Fibroblast of pulmonary artery (primary cell): ENCODE measurements around the gene FLOT1.

Experiments
- DNase-seq: peaks from one replicate; pipeline ENCODE4 v3.0.0-alpha.2; 2010; ENCODE audit warnings: low read depth
- H3K4me3 ChIP-seq: replicated peaks from 2 replicates; pipeline ENCODE4 v1.5.1; 2011; ENCODE audit warnings: low read depth, mild to moderate bottlenecking, control low read depth, low read length, moderate library complexity
- CTCF ChIP-seq: IDR thresholded peaks from 2 replicates; pipeline ENCODE4 v1.5.1; 2011; ENCODE audit warnings: mild to moderate bottlenecking, control low read depth, low read length, inconsistent platforms; ENCODE audit errors: missing control alignments

FLOT1 gene

DNA sequence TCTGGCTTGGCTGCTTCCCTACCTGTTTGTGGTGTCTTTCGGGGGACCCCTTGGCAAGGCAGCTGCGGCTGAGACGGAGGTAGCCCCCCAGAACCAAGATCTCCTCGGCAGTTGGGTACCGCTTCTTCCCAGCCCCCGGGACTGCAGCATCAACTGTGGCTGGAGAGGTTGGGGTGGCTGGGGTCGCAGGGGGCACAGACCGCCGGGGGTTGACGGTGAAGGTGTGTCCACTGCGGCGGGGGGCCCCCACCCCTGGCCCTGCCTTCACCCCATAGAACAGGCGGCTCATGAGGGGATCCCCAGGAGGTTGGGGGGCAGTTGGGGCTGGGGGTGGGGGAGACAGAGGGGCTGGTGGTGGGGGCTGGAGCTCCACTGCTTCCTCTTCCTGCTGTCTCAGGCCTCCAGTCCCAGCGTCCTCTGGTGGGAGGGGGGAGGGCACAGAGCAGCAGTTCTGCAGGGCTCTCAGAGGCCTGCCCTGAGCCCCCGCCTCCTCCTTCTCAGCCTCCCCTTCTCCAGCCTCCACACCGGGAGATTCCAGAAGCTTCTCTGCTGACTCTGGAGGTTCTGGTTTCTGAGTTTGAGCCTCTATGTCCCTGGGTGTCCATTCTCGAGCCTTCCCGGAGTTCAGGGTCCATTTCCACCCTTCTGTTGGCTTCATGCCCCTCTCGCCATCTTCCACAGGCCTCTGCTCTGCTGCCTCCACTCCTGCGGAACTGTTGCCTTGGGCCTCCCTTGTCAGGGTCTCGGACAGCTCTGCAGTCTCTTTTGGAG, 57.9 kb downstream of the FLOT1 start:
- TF ChIP-seq CTCF = no peak

GRCh38 chr6:30683980-30684338, 58.5 kb downstream of the FLOT1 start:
- no peak for TF ChIP-seq CTCF
- DNase-seq = no peak

More for the DNA sequence above, 57.9 kb downstream of the FLOT1 start:
- peak; percentile 50 for DNase-seq
- peak overlapping the region; percentile 88 for H3K4me3 ChIP-seq

DNA sequence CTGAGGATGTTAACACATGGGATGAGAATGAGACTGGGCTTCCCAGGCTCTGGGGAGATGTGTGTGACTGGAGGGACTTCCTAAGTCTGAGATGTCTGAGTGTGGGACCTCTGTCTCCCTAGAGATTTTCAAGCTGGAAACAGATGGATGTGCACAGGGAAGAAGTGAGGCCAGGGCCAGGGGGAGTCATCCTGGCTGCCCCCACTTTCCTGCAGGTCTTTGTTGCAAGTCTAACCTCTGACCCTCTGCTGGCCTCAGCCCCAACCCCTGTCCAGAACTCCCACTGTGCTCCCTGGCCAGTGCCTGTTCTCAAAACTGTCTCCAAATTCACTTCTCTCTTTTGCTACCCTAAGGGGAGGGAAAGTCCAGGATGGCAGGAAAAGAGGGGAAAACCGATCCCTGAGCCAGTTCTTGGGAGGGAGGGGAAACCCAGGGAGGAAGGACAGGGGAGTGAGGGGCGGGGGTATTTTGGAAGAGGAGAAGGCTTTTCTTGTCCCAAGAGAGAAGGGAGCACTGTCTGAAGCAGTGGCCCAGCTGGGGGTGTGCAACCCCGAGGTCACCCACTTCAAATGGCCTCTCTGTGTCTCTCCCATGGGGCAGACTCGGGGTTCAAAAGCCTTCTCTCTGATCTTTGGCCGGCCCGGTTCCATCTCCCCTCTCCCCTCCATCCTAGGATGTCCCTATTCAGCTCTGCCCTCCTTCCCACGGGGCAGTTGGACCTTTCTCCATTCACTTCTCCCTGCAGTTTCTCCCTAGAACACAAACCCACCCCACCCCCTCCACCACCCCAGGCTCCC, 59.1 kb downstream of the FLOT1 start:
- DNase-seq = peak; percentile 15
- peak overlapping the region; percentile 88 for H3K4me3 ChIP-seq
- TF ChIP-seq CTCF = no peak

More at GRCh38 chr6:30683980-30684338, 58.5 kb downstream of the FLOT1 start:
- H3K4me3 ChIP-seq = peak overlapping the region; percentile 88

DNA sequence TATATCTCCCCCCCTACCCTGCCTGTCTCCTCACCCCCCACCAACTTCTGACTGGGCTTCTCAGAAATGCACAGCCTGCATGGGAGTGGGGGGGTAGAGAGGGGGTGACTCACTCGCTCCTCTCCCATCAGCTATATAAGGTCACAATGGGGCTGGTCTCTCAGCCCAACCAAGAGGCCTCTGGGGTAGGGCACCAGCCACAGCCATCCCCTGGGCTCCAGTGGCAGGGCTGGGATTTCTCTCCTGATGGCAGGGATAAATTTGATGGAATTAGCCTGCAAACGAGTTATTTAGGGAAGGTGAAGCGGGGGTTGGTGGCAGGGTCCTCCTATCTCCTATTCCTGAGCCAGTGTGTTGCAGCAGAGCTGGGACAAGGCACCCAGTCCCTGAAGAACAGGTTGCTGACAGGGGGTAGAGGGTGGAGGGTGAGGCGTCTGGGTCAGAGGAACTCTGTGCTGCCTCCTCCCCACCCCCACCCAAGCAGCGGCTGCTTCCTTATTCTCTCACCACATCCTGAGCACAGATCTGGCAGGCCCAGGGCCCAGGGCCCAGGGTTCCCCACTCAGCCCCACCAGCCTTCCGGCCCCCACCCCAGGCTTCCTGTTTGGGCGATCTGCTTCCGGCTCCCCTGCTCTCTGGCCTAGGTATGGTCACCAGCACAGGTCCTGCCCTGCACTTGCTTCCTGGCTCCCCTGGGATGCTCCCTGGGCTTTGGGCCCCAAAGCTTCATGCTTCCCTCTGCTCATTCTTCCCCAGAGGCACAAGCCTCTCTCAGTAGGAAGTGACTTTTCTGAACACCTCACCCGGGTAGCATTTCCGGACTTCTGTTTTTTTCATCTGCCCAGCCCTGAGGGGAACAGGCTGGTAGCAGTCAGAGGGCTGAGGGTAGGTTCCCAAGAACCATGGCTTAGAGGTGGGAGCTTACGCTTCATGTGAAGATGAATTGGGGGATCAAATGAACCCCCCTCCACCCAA, 60.1 kb downstream of the FLOT1 start:
- peak; percentile 75 for DNase-seq
- TF ChIP-seq CTCF = no peak
- H3K4me3 ChIP-seq = peak overlapping the region; percentile 88

DNA sequence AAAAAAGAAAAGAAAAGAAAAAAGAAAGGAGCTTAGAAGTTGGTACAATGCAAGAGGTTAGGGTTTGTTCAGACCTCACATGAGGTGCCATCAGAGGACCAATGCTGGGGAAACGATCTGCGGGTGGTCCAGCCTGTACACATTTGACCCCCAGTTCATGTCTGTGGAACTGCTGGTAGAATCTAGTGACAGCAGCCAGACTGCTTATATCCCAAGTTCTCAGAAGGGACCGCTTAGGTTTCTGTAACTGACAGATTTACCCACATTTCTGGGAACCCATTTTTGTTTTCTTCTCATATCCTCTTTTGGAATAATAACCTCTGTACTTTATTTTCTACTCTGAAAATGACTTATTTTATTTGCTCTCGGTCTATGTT, 60.7 kb downstream of the FLOT1 start:
- no peak for TF ChIP-seq CTCF
- no peak for DNase-seq
- H3K4me3 ChIP-seq = peak overlapping the region; percentile 88

DNA sequence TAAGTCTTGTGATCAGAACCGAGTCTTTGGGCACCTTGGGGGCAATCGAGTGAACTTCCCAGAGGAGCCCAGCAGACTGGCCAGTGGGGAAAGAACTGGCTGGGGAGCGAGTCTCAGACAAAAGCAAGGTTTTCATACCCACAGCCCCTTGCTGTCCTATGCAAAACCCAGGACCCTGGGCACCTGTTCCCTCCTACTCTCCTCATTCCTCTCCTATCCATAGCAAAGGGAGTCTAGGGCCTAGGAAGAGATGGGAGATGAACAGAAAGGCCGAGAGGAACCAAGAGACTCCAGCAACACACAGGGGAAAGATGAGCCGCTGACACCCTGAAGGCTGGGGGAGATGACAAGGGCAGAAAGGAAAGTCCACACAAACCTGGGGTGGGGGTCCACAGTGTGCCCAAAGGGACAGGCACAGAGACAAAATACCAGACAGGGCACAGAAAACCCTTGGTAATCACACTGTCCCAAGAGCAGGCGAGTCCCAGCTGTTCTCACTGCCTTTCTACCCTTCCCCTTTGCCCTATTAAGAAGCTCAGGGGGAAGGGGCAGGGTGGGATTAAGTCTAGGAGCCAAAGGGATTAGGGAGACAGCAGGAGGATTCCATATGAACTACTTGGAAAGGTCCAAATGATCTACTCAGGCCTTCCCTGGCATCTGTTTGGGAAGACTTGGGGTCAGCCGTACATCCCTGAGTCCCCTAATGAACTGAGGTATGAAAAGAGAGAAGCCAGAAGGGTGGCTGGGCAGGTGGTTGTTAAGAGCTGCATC, 62.5 kb downstream of the FLOT1 start:
- no peak for DNase-seq
- TF ChIP-seq CTCF = no peak
- peak overlapping the region; percentile 29 for H3K4me3 ChIP-seq
